Activated CD4-positive, alpha-beta T cell treated with anti-CD3 and anti-CD28 coated beads, Interleukin-10, Interleukin-2, amounts not matched to agents 100 ng/mL and 50 ng/mL, durations not matched to agents 16 hours and 8 hours (primary cell): ENCODE measurements around the gene LBHD2.
A peak's percentile ranks its signal among the peaks of the same experiment; 100 is the strongest.

ENCODE experiments used
- DNase-seq: peaks from one replicate; pipeline ENCODE4 v3.0.0-alpha.2; 2020

Gene LBHD2

GRCh38 chr14:103070263-103070885, 13.6 kb upstream of the LBHD2 start:
- DNase-seq = no peak

- DNase-seq = no peak
Measured at GRCh38 chr14:103070971-103071542, 13.0 kb upstream of the LBHD2 start.

- no peak for DNase-seq
Measured at GRCh38 chr14:103071544-103072251, 12.3 kb upstream of the LBHD2 start.

DNA sequence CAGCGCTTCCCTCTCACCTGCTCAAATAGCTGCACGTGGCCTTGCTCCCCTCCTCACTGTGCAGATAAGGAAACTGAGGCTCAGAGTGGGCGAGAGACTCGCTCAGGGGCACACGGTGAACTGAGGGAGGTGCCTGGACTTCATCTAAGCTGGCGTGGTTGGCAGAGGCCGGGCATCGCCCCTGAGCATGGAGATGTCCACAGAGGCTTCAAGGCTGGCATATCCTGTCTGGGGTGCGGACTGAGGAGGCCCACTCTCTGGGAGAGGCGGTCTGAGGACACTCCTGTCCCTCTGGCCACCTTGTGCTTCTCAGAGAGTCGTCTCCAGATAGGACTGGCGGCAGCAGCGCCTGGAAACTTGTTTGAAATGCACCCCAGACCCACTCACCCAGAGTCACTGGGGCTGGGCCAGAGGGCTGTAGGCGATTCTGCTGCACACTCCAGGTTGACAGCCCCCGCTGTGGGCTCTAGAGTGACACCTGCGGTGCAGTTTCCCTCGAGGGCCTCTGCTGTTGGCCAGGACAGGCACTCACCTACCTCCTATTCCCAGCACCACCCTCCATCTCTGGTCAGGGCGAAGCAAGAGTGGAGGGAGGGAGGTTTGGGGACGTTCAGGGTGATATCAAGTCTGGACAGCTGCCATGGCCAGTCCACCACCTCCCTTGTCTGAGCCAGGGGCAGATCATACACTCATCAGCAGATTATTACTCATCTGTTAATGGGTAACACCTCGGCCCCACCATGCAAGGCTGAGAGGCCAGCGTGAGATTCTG, 11.2 kb upstream of the LBHD2 start:
- DNase-seq = no peak

DNA sequence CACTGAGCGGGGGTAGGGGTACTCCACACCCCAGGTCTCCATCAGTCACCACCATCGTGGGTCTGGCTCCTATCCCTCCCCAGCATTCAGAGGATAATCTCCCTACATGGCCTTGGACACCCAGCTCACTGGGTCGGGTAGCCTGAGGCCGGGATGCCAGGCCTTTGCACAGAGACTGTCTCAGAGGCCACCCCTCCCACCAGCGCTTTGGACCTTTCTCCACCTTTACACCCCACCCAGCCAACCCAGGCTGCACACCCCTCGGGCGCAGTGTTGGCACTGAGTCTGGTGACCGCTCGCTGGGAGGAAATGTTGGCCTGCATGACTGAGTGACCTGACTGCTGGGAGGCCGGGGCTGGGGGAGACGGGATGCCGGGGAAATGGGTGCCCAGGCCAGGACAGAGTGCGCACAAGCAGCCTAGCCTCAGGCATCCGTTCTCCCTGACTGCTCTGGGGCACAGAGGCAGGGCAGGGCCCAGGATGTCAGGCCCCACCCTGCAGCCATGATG, 10.6 kb upstream of the LBHD2 start:
- DNase-seq = no peak

GRCh38 chr14:103073876-103074728, 9.9 kb upstream of the LBHD2 start:
- DNase-seq = no peak

DNA sequence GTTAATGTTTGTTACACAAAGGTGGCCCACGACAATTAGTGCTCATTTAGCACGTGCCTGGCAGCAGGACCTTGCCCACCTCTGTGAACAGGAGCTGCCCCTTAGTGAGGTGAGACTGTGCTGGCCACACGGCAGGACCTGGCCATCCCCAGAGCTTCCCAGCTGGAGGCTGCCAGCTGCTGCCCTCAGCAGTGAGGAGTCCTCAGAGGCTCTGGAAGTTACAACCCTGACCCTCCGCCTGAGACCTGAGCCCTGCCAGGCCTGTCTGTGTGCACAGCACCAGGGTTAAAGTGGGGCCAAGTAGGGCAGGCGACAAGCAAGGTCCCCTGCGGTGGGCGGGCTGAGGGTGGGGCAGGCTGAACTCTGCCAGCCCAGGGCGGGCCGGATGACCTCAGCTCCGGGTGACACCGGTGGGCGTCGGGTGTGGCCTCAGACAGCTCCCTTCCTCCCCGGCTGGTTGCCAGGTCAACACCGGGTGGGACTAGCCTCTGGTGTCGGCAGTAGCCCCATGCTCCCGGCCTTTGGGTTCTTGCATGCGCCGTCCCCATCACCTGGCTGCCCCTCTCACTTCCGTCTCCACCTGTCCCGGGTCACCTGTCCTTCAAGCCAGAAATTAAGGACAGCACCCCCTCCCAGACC, 9.2 kb upstream of the LBHD2 start:
- DNase-seq = no peak

- peak; percentile 82 for DNase-seq
Measured at GRCh38 chr14:103078420-103078749, 5.6 kb upstream of the LBHD2 start.

DNA sequence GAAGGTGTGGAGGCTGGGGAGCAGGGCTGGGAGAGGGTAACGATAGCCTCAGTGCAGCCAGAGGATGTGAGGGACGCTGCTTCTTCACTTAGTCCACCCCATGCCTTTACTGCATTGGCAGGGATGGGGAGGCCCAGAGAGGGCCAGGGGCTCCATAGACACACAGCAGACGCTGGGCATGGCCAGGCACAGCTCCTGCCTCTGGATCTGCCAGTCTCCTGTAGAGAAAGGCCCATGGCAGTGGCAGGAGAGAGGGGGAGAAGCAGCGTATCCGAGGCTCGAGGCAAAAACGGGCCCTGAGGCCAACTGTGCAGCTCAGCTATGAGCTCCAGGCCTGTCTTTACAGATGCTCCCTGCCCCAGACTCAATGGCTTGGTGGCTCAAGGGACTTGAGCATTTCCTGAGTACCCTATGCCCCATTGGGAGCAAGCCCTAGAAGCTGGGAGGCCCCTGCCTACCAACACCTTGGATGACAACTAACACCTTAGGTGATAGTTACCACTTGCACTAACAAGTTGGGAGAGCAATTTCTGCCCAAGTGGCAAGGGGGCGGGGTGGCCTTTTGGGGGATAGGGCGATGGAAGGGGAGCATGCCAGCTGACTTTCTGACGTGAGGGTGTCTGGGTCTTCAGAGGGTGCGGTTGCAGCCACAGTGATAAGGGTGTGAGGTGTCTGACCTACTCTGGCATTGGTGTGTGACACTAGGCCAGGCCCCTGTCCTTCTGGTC, 5.0 kb upstream of the LBHD2 start:
- no peak for DNase-seq

- no peak for DNase-seq
Measured at GRCh38 chr14:103081951-103082350, 2.1 kb upstream of the LBHD2 start.

DNA sequence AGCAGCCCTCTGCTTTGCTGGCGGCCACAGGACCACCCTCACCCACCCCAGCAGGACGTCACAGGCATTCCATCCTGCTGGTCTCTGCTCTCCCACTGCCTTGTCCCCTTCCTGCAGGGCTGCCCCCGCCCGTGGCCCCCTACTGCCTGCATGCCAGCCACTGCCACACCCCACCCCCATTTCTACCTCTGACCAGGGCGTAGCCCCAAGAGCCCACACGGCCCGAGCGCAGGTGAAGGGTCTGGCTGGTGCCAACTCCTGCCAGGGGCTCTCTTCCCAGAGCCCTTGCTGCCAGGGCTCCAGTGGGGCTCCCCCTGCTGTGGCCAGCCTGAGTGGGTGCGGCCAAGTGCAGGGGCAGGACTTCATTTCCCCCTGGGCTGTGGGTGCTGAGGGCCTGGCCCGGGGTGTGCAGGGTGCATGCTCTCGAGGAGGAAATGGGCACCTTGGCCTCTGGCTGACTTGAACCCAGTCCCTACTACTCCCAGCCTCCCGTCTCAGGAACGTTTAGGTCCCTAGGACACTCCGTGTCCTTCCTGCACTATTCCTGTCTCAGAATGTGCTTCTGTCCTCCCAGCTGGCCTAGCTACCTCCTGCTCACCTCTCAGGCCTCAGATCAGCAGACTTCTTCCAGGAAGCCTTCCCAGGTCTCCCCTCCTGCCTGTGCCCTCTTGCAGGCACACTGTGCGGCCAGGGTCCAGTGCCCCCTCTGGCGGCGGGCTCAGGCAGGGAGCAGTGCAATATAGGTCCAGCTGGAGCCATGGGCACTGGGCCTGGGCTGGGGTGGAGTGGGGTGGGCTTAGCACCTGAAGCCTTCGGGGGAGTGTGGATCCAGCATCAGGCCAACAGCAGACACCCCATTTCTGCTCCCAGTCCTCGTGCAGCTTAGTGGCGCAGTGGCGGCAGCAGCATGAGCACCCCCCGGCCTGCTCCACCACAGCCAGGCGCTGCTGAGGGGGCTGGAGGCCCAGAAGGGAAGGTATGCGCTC, 1.4 kb downstream of the LBHD2 start:
- DNase-seq = no peak

DNA sequence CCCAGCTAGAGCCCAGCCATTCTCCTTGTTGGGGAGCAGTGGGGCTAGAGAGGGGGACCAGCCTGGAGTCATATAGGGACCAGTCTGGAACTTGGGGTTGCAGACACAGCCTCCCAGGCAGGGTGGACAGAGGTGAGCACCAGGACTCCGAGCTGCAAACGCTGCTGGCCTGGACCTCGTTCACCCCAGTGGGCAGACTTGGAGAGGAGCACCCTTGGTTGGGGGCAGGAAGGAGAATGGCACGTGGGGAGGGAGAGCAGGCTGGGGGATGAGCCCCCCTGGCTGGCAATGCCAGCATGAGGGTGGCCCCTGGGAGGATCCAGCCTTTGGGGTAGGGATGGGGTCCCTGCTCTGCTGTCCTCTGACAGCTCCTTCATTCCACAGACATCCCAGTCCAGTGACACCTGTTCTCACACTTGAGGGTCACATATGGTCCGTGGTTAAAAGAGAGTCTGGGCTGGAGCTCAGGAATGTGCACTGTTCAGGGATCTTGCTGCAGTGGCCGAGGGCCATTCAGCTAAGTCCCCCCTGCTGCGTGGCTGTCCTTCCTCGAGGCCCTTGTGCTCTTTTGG, 2.8 kb downstream of the LBHD2 start:
- DNase-seq = no peak

DNA sequence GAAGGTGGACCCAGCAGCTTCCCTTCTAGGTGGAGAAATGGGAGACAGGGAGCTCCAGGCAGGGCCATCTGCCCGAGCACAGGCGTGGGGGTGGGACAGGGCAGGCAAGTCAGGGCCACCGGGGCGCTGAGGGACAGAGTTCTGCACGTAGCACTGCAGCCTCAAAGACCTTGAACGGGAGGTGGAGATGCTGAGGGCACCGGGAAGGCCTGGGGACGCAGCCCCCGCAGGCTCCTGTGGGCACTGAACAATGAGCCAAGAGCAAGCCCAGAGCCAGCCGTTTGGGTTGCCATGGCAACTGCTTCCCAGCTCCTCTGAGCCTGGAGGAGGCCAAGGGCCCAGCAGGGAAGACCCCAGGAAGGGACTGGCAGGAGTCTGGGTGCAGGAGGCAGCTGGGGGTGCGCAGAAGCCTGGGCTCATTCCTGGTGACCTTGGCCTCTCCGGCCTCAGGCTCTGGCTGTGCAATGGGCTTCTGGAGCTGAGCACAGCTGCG, 3.4 kb downstream of the LBHD2 start:
- DNase-seq = no peak

DNA sequence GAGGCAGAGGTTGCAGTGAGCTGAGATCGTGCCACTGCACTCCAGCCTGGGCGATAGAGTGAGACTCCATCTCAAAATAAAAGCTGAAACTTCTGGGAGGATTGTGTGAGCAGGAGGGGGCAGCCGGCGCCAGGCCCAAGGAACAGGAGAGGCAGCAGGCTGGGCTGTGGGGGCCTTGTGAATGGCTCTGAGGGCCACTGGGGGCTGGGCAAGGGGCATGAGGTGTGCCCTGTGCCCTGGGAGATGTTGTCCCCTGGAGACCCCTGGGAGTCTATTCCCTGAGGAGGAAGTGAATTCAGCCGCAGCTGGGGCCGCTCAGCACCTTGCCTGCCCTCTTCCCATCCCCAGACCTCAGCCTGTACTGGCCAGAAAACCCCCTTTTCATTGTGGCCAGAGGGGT, 4.9 kb downstream of the LBHD2 start:
- no peak for DNase-seq

GRCh38 chr14:103089386-103090335, 5.7 kb downstream of the LBHD2 start:
- no peak for DNase-seq

DNA sequence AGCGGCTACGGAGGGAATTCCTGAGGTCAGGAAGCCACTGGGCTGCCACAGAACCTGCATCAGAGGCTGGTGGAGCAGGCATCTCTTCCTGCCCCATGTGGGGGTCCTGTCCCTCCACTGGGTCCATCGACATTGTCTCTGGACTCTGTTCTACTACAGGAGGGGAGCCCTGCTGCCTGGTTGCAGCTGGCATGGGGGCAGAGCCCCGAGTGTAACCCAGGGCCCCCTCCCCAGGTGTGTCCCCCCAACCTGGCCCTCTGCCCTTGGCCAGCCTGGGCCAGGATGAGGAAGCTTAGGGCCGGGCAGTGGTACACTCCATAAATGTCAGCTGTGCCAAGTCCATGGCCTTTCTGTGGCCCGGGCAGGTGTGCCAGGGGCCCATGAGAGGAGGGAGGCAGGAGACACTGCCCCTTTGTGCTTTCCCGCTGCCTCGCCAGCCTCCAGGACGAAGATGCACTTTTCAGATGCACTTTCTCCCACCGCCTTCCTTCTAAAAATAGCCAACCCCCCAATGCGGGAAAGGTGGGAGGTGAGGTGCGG, 6.5 kb downstream of the LBHD2 start:
- DNase-seq = no peak

GRCh38 chr14:103091041-103091882, 7.3 kb downstream of the LBHD2 start:
- peak; percentile 76 for DNase-seq
